ENCODE measurements around the gene TMEM184A. TPM values are rescaled to one million over a fixed set of nuclear protein-coding genes. Genes with fewer than 3 reads are reported as not detected.

The TMEM184A gene
- total and polyA plus RNA-seq, 2 of the 13 experiments (the other 11 are each of a cell fraction or from before 2014, with no cell fraction given), result 9.5 to 20.4 TPM

DNA sequence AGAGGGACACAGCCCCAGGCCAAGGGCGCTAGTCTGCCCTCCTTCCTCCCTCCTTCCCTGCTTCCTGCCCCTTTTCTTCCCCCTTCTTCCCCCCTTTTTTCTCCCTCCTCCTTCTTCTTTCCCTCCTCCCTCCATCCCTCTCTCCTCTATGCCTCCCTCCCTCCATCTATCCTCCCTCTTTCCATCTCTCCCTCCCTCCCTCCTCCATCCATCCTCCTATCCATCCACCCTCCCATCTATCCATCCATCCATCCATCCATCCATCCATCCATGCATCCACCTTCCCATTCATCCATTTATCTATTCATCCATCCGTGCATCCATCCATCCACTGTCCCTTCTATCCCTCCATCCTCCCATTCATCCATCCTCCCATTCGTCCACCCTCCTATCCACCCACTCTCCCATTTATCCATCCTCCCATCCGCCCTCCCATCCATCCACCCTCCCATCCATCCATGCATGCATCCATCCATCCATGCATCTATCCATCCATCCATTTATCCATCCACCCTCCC, 38.0 kb upstream of the TMEM184A start:
- BruUV-seq (replicated peaks), result no TSS peak
- Histone ChIP-seq H3K27ac (ENCODE audit: extremely low read length, insufficient read depth, low read length) (no peak overlapping the region), H3K36me3 (replicated peaks in 1 of 2; ENCODE audit: control insufficient read depth in 1 of 2, insufficient read depth in 2 of 2, low read length in 2 of 2) (no peaks in the 10 kb centered on the region), H3K4me2 (ENCODE audit: low read depth, low read length) (no peak overlapping the region), H3K9me3 (ENCODE audit: low read length) (peaks cover 4% of the 10 kb centered on the region; the same call in 1 of the 2 replicates), H3K4me1 (ENCODE audit: insufficient read depth, low read length) (no peaks in the 10 kb centered on the region), H4K20me1 (ENCODE audit: insufficient read depth, low read length) (no peaks in the 10 kb centered on the region), H3K27me3 (ENCODE audit: control insufficient read depth in 1 of 2, insufficient read depth in 2 of 2, low read length in 2 of 2) (peaks cover 4 to 71% of the 10 kb centered on the region in 2 experiments; a peak in 3 of 5 replicates), H3K4me3 (replicated peaks in 1 of 3; ENCODE audit: insufficient read depth in 1 of 3, low read depth in 2 of 3, low read length in 3 of 3) (no peak overlapping the region), H2AFZ (ENCODE audit: low read length) (no peak overlapping the region), H3K79me2 (ENCODE audit: insufficient read depth, low read length) (no peaks in the 10 kb centered on the region), H3K9ac (ENCODE audit: insufficient read depth, low read depth, low read length) (no peak overlapping the region)
- DNase-seq (ENCODE audit: low spot score), result no peak
- 20% methylated on average over 4 of the region's 4 CpGs for WGBS (ENCODE audit: low lambda C conversion rate)
- TF ChIP-seq HDAC1 (CRISPR knock-in tag; IDR thresholded peaks at IDR 0.05), result no peak
- TF ChIP-seq, protein P1, sequence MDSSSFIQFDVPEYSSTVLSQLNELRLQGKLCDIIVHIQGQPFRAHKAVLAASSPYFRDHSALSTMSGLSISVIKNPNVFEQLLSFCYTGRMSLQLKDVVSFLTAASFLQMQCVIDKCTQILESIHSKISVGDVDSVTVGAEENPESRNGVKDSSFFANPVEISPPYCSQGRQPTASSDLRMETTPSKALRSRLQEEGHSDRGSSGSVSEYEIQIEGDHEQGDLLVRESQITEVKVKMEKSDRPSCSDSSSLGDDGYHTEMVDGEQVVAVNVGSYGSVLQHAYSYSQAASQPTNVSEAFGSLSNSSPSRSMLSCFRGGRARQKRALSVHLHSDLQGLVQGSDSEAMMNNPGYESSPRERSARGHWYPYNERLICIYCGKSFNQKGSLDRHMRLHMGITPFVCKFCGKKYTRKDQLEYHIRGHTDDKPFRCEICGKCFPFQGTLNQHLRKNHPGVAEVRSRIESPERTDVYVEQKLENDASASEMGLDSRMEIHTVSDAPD (CRISPR knock-in tag; IDR thresholded peaks at IDR 0.05), result no peak
- TF ChIP-seq MED1 (CRISPR knock-in tag; IDR thresholded peaks at IDR 0.05), result no peak
- TF ChIP-seq ZNF558 (CRISPR knock-in tag; IDR thresholded peaks at IDR 0.05; ENCODE audit: borderline replicate concordance), result no peak
- TF ChIP-seq, protein P2, sequence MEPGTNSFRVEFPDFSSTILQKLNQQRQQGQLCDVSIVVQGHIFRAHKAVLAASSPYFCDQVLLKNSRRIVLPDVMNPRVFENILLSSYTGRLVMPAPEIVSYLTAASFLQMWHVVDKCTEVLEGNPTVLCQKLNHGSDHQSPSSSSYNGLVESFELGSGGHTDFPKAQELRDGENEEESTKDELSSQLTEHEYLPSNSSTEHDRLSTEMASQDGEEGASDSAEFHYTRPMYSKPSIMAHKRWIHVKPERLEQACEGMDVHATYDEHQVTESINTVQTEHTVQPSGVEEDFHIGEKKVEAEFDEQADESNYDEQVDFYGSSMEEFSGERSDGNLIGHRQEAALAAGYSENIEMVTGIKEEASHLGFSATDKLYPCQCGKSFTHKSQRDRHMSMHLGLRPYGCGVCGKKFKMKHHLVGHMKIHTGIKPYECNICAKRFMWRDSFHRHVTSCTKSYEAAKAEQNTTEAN (CRISPR knock-in tag; conservative IDR thresholded peaks at IDR 0.05), result no peak
- no peak for TF ChIP-seq ZBTB42 (CRISPR knock-in tag; IDR thresholded peaks at IDR 0.05)
- TF ChIP-seq PHF8 (CRISPR knock-in tag; IDR thresholded peaks at IDR 0.05), result no peak
- TF ChIP-seq DZIP1 (CRISPR knock-in tag; IDR thresholded peaks at IDR 0.05), result no peak
- TF ChIP-seq BORCS8-MEF2B (CRISPR knock-in tag; IDR thresholded peaks at IDR 0.05), result no peak
- TF ChIP-seq PCBP2 (optimal IDR thresholded peaks at IDR 0.05; ENCODE audit: low read depth, low read length, poor library complexity, severe bottlenecking), result no peak
- TF ChIP-seq, protein P3, sequence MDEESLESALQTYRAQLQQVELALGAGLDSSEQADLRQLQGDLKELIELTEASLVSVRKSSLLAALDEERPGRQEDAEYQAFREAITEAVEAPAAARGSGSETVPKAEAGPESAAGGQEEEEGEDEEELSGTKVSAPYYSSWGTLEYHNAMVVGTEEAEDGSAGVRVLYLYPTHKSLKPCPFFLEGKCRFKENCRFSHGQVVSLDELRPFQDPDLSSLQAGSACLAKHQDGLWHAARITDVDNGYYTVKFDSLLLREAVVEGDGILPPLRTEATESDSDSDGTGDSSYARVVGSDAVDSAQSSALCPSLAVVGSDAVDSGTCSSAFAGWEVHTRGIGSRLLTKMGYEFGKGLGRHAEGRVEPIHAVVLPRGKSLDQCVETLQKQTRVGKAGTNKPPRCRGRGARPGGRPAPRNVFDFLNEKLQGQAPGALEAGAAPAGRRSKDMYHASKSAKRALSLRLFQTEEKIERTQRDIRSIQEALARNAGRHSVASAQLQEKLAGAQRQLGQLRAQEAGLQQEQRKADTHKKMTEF (CRISPR knock-in tag; IDR thresholded peaks at IDR 0.05), result no peak
- no peak for TF ChIP-seq GTF3A (CRISPR knock-in tag; conservative IDR thresholded peaks at IDR 0.05)
- no peak for TF ChIP-seq FOXA3 (CRISPR knock-in tag; IDR thresholded peaks at IDR 0.05)
- no peak for TF ChIP-seq ZNF225 (CRISPR knock-in tag; IDR thresholded peaks at IDR 0.05)
- in situ Hi-C loops (cut with HindIII; ENCODE audit: extremely low pct_ligation_motif_present, low pct_unique_long_range_greater_than_20kb), result loop anchor here (25.0 kb wide), 1 partner anchor 618 kb away; no protein-coding TSS in a partner anchor
- no peak for FAIRE-seq
- ChIA-PET POLR2A (no interaction called here), CTCF (ENCODE audit: low intra/inter-chr PET ratio, low total read pairs) (interaction anchor here (1.1 kb wide), 1 partner anchor 14 kb away, joined by 6 read pairs; no protein-coding TSS in a partner anchor)
- intact Hi-C loops (cut with micrococcal nuclease; ENCODE audit: unreplicated experiment), result no loop called here
- no peak for ATAC-seq

Data from HepG2 (cell line).